Measurements from ENCODE around the gene NKX1-2.

NKX1-2 gene

GRCh38 chr10:124460144-124460543 lies 10.3 kb upstream of the NKX1-2 start:
- Histone ChIP-seq H3K4me1 (ENCODE audit: control insufficient read depth, insufficient read depth, low read length) (peaks cover 10% of the 10 kb centered on the region), H3K4me3 (ENCODE audit: low read depth, low read length) (no peak overlapping the region), H3K27me3 (ENCODE audit: control insufficient read depth, insufficient read depth, low read length) (peaks cover 2% of the 10 kb centered on the region), H3K36me3 (ENCODE audit: control insufficient read depth, insufficient read depth, low read length) (no peaks in the 10 kb centered on the region), H3K9me3 (ENCODE audit: control insufficient read depth, insufficient read depth, low read length) (no peaks in the 10 kb centered on the region), H3K9ac (ENCODE audit: low read depth, low read length) (no peak overlapping the region)

GRCh38 chr10:124459395-124459794 lies 9.6 kb upstream of the NKX1-2 start:
- Histone ChIP-seq H3K4me3 (ENCODE audit: low read depth, low read length) (no peak overlapping the region), H3K4me1 (ENCODE audit: control insufficient read depth, insufficient read depth, low read length) (peaks cover 16% of the 10 kb centered on the region), H3K27me3 (ENCODE audit: control insufficient read depth, insufficient read depth, low read length) (peaks cover 2% of the 10 kb centered on the region), H3K36me3 (ENCODE audit: control insufficient read depth, insufficient read depth, low read length) (no peaks in the 10 kb centered on the region), H3K9me3 (ENCODE audit: control insufficient read depth, insufficient read depth, low read length) (no peaks in the 10 kb centered on the region), H3K9ac (ENCODE audit: low read depth, low read length) (no peak overlapping the region)

- Histone ChIP-seq H3K9ac (ENCODE audit: low read depth, low read length) (no peak overlapping the region), H3K4me3 (ENCODE audit: low read depth, low read length) (no peak overlapping the region), H3K9me3 (ENCODE audit: control insufficient read depth, insufficient read depth, low read length) (no peaks in the 10 kb centered on the region), H3K4me1 (ENCODE audit: control insufficient read depth, insufficient read depth, low read length) (peaks cover 20% of the 10 kb centered on the region), H3K36me3 (ENCODE audit: control insufficient read depth, insufficient read depth, low read length) (no peaks in the 10 kb centered on the region), H3K27me3 (ENCODE audit: control insufficient read depth, insufficient read depth, low read length) (peaks cover 2% of the 10 kb centered on the region)
Measured at GRCh38 chr10:124458889-124459288, 9.1 kb upstream of the NKX1-2 start.

- Histone ChIP-seq H3K36me3 (ENCODE audit: control insufficient read depth, insufficient read depth, low read length) (no peaks in the 10 kb centered on the region), H3K9ac (ENCODE audit: low read depth, low read length) (no peak overlapping the region), H3K4me3 (ENCODE audit: low read depth, low read length) (no peak overlapping the region), H3K4me1 (ENCODE audit: control insufficient read depth, insufficient read depth, low read length) (peaks cover 24% of the 10 kb centered on the region), H3K9me3 (ENCODE audit: control insufficient read depth, insufficient read depth, low read length) (no peaks in the 10 kb centered on the region), H3K27me3 (ENCODE audit: control insufficient read depth, insufficient read depth, low read length) (peaks cover 6% of the 10 kb centered on the region)
Measured at GRCh38 chr10:124458473-124458872, 8.6 kb upstream of the NKX1-2 start.

GRCh38 chr10:124455441-124455840 lies 5.6 kb upstream of the NKX1-2 start:
- Histone ChIP-seq H3K9me3 (ENCODE audit: control insufficient read depth, insufficient read depth, low read length) (no peaks in the 10 kb centered on the region), H3K9ac (ENCODE audit: low read depth, low read length) (no peak overlapping the region), H3K4me3 (ENCODE audit: low read depth, low read length) (no peak overlapping the region), H3K27me3 (ENCODE audit: control insufficient read depth, insufficient read depth, low read length) (peaks cover 21% of the 10 kb centered on the region), H3K36me3 (ENCODE audit: control insufficient read depth, insufficient read depth, low read length) (no peaks in the 10 kb centered on the region), H3K4me1 (ENCODE audit: control insufficient read depth, insufficient read depth, low read length) (peaks cover 37% of the 10 kb centered on the region)

GRCh38 chr10:124453960-124454610 lies 4.2 kb upstream of the NKX1-2 start:
- H3K4me1 ChIP-seq (ENCODE audit: control insufficient read depth, insufficient read depth, low read length) = peaks cover 37% of the 10 kb centered on the region
- no peak overlapping the region for H3K4me3 ChIP-seq (ENCODE audit: low read depth, low read length)
- H3K36me3 ChIP-seq (ENCODE audit: control insufficient read depth, insufficient read depth, low read length) = no peaks in the 10 kb centered on the region
- no peaks in the 10 kb centered on the region for H3K9me3 ChIP-seq (ENCODE audit: control insufficient read depth, insufficient read depth, low read length)
- peaks cover 33% of the 10 kb centered on the region for H3K27me3 ChIP-seq (ENCODE audit: control insufficient read depth, insufficient read depth, low read length)
- no peak overlapping the region for H3K9ac ChIP-seq (ENCODE audit: low read depth, low read length)

- Histone ChIP-seq H3K4me3 (ENCODE audit: low read depth, low read length) (peak overlapping the region; percentile 8), H3K36me3 (ENCODE audit: control insufficient read depth, insufficient read depth, low read length) (no peaks in the 10 kb centered on the region), H3K4me1 (ENCODE audit: control insufficient read depth, insufficient read depth, low read length) (peaks cover 32% of the 10 kb centered on the region), H3K27me3 (ENCODE audit: control insufficient read depth, insufficient read depth, low read length) (peaks cover 49% of the 10 kb centered on the region), H3K9me3 (ENCODE audit: control insufficient read depth, insufficient read depth, low read length) (no peaks in the 10 kb centered on the region), H3K9ac (ENCODE audit: low read depth, low read length) (no peak overlapping the region)
Measured at GRCh38 chr10:124451276-124451675, 1.4 kb upstream of the NKX1-2 start.

- Histone ChIP-seq H3K9me3 (ENCODE audit: control insufficient read depth, insufficient read depth, low read length) (no peaks in the 10 kb centered on the region), H3K36me3 (ENCODE audit: control insufficient read depth, insufficient read depth, low read length) (no peaks in the 10 kb centered on the region), H3K4me3 (ENCODE audit: low read depth, low read length) (peak overlapping the region; percentile 76), H3K4me1 (ENCODE audit: control insufficient read depth, insufficient read depth, low read length) (peaks cover 32% of the 10 kb centered on the region), H3K27me3 (ENCODE audit: control insufficient read depth, insufficient read depth, low read length) (peaks cover 54% of the 10 kb centered on the region), H3K9ac (ENCODE audit: low read depth, low read length) (no peak overlapping the region)
Measured at GRCh38 chr10:124450783-124451057, 885 bp upstream of the NKX1-2 start.

- Histone ChIP-seq H3K9me3 (ENCODE audit: control insufficient read depth, insufficient read depth, low read length) (no peaks in the 10 kb centered on the region), H3K9ac (ENCODE audit: low read depth, low read length) (peak overlapping the region; percentile 37), H3K4me3 (ENCODE audit: low read depth, low read length) (peak overlapping the region; percentile 66), H3K27me3 (ENCODE audit: control insufficient read depth, insufficient read depth, low read length) (peaks cover 65% of the 10 kb centered on the region), H3K36me3 (ENCODE audit: control insufficient read depth, insufficient read depth, low read length) (no peaks in the 10 kb centered on the region), H3K4me1 (ENCODE audit: control insufficient read depth, insufficient read depth, low read length) (peaks cover 25% of the 10 kb centered on the region)
Measured at GRCh38 chr10:124449170-124450011, 444 bp downstream of the NKX1-2 start.

GRCh38 chr10:124448696-124449169 lies 1.1 kb downstream of the NKX1-2 start:
- H3K27me3 ChIP-seq (ENCODE audit: control insufficient read depth, insufficient read depth, low read length) = peaks cover 64% of the 10 kb centered on the region
- peak overlapping the region; percentile 66 for H3K4me3 ChIP-seq (ENCODE audit: low read depth, low read length)

GRCh38 chr10:124447751-124448466 lies 1.9 kb downstream of the NKX1-2 start:
- Histone ChIP-seq H3K27me3 (ENCODE audit: control insufficient read depth, insufficient read depth, low read length) (peaks cover 60% of the 10 kb centered on the region), H3K4me3 (ENCODE audit: low read depth, low read length) (peak overlapping the region; percentile 66), H3K9me3 (ENCODE audit: control insufficient read depth, insufficient read depth, low read length) (no peaks in the 10 kb centered on the region), H3K9ac (ENCODE audit: low read depth, low read length) (no peak overlapping the region), H3K36me3 (ENCODE audit: control insufficient read depth, insufficient read depth, low read length) (no peaks in the 10 kb centered on the region), H3K4me1 (ENCODE audit: control insufficient read depth, insufficient read depth, low read length) (peaks cover 16% of the 10 kb centered on the region)

More at GRCh38 chr10:124448696-124449169, 1.1 kb downstream of the NKX1-2 start:
- no peaks in the 10 kb centered on the region for H3K36me3 ChIP-seq (ENCODE audit: control insufficient read depth, insufficient read depth, low read length)
- H3K4me1 ChIP-seq (ENCODE audit: control insufficient read depth, insufficient read depth, low read length) = peaks cover 20% of the 10 kb centered on the region
- H3K9me3 ChIP-seq (ENCODE audit: control insufficient read depth, insufficient read depth, low read length) = no peaks in the 10 kb centered on the region
- no peak overlapping the region for H3K9ac ChIP-seq (ENCODE audit: low read depth, low read length)
